ENCODE data around the gene NNT.

NNT gene

DNA sequence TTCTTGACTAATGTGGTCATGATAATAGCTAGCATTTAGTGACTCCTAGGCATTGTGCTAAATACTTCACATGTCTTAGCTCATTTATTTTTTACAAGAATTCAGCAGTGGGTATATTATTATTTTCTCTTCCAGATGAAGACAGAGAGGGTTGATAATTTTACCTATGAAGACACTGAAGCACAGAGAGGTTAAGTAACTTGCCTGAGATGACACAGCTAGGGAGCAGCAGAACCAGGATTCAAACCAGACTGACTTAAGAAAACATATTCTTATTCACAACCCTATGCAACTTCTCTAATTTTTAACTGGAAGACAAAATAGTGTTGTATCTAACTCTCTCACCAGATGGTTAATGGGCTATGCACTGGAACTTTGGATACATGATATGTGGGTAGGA is 44.8 kb downstream of the NNT start:
- no peak overlapping the region for H3K4me3 ChIP-seq (ENCODE audit: low read depth, low read length)
- TF ChIP-seq, protein P1, sequence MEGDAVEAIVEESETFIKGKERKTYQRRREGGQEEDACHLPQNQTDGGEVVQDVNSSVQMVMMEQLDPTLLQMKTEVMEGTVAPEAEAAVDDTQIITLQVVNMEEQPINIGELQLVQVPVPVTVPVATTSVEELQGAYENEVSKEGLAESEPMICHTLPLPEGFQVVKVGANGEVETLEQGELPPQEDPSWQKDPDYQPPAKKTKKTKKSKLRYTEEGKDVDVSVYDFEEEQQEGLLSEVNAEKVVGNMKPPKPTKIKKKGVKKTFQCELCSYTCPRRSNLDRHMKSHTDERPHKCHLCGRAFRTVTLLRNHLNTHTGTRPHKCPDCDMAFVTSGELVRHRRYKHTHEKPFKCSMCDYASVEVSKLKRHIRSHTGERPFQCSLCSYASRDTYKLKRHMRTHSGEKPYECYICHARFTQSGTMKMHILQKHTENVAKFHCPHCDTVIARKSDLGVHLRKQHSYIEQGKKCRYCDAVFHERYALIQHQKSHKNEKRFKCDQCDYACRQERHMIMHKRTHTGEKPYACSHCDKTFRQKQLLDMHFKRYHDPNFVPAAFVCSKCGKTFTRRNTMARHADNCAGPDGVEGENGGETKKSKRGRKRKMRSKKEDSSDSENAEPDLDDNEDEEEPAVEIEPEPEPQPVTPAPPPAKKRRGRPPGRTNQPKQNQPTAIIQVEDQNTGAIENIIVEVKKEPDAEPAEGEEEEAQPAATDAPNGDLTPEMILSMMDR (conservative IDR thresholded peaks at IDR 0.05; ENCODE audit: low read depth, low read length), result no peak
- no peak for DNase-seq (ENCODE audit: low read depth)

DNA sequence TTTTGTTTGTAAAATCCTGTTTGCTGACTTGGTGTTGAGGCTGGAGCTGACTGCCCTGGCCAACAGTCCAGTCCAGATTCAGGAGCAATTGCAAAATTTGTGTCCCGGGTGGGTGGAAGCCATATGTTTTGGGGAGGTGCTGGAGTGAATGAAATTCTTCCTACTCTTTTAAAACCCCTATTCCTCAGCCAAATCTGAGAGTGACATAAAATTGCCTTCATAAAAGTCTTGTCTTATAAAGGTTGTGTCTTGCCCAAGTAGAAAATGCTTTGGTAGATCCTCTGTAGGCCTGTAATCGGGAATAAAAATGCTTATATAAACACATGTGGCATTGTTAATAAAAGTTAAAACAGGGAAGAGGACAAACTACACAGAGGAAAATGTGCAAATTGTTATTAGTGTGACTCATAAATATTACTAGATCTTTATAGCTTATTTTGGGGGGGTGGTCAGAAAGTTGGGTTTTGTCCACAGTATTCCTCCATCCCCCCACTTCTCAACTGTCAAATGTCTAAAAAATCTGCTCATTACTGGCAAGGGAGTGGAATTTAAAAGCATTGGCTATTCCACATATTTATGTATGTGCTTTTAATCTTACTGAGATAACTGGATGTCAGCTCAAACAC is 45.6 kb downstream of the NNT start:
- peak; percentile 11 for DNase-seq (ENCODE audit: low read depth)
- H3K4me3 ChIP-seq (ENCODE audit: low read depth, low read length), result no peak overlapping the region
- TF ChIP-seq, protein P1 (conservative IDR thresholded peaks at IDR 0.05; ENCODE audit: low read depth, low read length), result no peak

GRCh38 chr5:43649256-43649655 is 46.3 kb downstream of the NNT start:
- H3K4me3 ChIP-seq (ENCODE audit: low read depth, low read length), result no peak overlapping the region
- TF ChIP-seq, protein P1 (conservative IDR thresholded peaks at IDR 0.05; ENCODE audit: low read depth, low read length), result no peak
- peak; percentile 71 for DNase-seq (ENCODE audit: low read depth)

DNA sequence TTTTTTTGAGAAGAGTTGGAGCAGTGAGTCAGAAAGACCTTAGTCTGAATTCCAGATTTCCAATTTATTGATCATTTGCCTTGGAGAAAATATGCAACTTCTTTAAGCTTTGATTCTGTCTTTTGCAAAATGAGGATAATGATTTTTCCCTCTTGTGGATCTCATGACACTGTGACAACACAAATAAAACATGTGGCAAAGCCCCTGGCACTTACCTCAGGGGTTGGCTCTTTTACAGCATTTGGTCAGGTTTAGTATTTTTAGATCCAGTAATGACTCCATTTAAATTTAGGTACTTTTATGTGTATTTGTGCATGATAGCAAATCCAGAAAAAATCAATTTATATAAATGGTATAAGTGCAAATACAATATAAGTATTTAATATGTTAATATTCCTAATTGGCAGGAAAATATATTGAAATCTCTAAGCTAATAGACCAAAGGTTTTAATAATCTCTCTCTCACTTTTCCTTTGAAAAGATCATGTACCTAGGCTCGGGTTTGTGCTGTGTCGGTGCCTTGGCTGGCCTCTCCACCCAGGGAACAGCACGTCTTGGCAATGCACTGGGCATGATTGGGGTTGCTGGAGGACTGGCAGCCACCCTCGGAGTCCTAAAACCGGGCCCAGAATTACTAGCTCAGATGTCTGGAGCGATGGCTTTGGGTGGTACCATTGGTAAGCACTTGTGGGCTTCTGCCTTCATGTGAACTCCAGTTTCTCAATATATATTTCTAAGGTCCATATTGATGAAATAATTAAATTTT is 49.7 kb downstream of the NNT start:
- TF ChIP-seq, protein P1 (conservative IDR thresholded peaks at IDR 0.05; ENCODE audit: low read depth, low read length), result no peak
- H3K4me3 ChIP-seq (ENCODE audit: low read depth, low read length), result no peak overlapping the region
- DNase-seq (ENCODE audit: low read depth), result no peak

GRCh38 chr5:43658509-43658908 is 55.5 kb downstream of the NNT start:
- H3K4me3 ChIP-seq (ENCODE audit: low read depth, low read length), result no peak overlapping the region
- TF ChIP-seq, protein P1 (conservative IDR thresholded peaks at IDR 0.05; ENCODE audit: low read depth, low read length), result no peak
- DNase-seq (ENCODE audit: low read depth), result peak; percentile 84

DNA sequence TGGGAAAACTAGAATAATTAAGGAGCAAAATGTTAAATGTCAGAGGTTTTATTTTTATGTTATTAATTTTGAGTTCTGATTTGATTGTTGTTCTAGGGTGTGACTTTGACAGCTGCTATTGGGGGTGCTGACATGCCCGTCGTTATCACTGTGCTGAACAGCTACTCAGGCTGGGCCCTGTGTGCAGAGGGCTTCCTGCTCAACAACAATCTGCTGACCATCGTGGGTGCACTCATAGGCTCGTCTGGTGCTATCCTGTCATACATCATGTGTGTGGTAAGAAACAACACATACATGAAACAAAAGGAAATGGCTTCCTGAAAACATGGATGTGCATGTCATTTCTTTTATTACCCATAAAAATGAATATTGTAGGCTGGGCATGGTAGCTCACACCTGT is 56.1 kb downstream of the NNT start:
- TF ChIP-seq, protein P1 (conservative IDR thresholded peaks at IDR 0.05; ENCODE audit: low read depth, low read length), result no peak
- H3K4me3 ChIP-seq (ENCODE audit: low read depth, low read length), result no peak overlapping the region
- no peak for DNase-seq (ENCODE audit: low read depth)

DNA sequence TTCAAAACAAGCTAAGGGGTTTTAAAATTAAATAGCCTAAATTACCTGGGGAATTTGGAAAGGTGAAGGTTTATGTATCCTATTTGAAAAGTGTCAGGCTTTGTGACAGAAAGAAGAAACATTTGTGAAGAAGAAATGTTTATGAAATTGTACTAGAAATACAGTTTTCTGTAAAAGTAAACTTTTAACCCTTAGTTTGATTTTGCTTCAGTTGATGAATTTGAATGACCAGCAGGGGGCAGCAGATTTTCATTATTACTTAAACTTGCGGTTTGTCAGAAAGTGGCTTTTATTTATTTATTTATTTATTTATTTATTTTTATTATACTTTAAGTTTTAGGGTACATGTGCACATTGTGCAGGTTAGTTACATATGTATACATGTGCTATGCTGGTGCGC is 58.1 kb downstream of the NNT start:
- peak; percentile 80 for DNase-seq (ENCODE audit: low read depth)
- TF ChIP-seq, protein P1 (conservative IDR thresholded peaks at IDR 0.05; ENCODE audit: low read depth, low read length), result peak; percentile 47
- no peak overlapping the region for H3K4me3 ChIP-seq (ENCODE audit: low read depth, low read length)

Measured in choroid plexus epithelial cell (primary cell).